Measurements from ENCODE around the gene ARSK.

The ARSK gene

DNA sequence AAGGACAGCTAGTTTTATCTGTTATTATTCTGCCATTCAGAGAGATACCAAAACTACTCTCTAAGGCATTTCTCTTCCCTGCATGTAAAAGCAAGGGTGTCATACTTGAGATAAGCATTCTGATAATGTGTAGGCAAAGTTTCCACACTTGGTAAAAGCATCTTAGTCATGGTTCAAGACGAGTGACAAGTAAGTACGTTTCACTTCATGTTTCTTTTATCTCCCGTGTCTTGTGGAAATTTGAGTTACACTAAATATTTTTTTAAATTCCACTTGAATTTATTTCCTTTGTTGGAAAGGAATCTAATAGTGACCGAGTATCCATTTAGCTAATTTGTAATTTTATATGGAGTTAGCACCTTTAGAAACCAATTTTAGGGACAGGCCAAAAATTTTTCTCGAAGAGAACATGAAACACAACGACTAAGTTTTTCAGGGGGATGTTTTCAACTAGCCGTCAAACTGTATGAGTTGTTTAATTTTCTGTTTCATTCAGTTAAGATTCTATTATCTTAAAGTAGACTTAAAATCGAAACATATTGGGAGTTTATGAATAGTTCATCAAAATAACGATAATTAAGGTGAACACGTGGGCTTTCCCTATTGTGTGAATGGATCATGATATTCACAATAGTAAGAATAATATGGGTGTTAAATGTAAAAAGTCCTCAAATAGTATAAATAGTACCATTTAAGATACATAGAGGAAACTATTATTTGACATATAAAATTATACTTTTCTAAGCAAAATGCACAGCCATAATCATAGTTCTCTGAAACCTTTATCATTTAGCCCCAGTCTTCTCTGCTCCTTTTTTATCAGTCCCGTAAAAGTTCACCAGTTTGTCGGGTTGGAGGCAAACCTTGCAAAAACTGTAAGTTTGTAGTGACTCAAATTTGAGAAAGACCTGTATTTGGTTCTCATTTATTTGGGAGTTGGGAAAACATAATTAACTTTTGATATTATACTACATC is 93.3 kb downstream of the ARSK start:
- H3K4me1 Mint-ChIP-seq, result no peaks in the 10 kb centered on the region
- TF ChIP-seq, protein P1, sequence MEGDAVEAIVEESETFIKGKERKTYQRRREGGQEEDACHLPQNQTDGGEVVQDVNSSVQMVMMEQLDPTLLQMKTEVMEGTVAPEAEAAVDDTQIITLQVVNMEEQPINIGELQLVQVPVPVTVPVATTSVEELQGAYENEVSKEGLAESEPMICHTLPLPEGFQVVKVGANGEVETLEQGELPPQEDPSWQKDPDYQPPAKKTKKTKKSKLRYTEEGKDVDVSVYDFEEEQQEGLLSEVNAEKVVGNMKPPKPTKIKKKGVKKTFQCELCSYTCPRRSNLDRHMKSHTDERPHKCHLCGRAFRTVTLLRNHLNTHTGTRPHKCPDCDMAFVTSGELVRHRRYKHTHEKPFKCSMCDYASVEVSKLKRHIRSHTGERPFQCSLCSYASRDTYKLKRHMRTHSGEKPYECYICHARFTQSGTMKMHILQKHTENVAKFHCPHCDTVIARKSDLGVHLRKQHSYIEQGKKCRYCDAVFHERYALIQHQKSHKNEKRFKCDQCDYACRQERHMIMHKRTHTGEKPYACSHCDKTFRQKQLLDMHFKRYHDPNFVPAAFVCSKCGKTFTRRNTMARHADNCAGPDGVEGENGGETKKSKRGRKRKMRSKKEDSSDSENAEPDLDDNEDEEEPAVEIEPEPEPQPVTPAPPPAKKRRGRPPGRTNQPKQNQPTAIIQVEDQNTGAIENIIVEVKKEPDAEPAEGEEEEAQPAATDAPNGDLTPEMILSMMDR (IDR thresholded peaks at IDR 0.05; ENCODE audit: unreplicated experiment in 3 of 3), result no peak
- no peak overlapping the region for H3K27ac Mint-ChIP-seq
- no peaks in the 10 kb centered on the region for H3K36me3 Mint-ChIP-seq (ENCODE audit: low read depth)
- H3K4me3 Mint-ChIP-seq, result peak overlapping the region in 2 of 3 experiments; percentile 13 to 54
- peaks cover 3% of the 10 kb centered on the region for H3K27me3 Mint-ChIP-seq (ENCODE audit: low read depth)
- H3K9me3 Mint-ChIP-seq, result no peaks in the 10 kb centered on the region

DNA sequence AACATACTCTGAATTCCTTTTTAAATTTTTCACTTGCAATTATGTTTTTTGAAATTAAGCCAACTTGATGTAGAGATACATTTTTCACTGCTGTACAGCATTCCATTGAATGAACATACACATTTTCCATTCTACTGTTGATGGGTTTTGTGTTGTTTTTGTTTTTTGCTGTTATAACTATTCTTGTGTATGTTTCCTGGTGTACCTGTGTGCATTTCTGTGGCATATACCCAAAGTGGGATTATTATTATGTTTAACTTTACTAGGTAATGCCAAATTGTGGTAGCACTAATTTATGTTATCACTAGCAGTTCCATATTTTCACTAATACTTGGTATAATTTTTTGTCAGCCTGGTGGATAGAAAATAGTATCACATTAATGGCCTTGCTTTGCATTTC is 94.4 kb downstream of the ARSK start:
- Mint-ChIP-seq H3K27ac (no peak overlapping the region), H3K4me3 (no peak overlapping the region), H3K36me3 (ENCODE audit: low read depth) (no peaks in the 10 kb centered on the region), H3K27me3 (ENCODE audit: low read depth) (no peaks in the 10 kb centered on the region), H3K9me3 (no peaks in the 10 kb centered on the region), H3K4me1 (no peaks in the 10 kb centered on the region)
- TF ChIP-seq, protein P1 (IDR thresholded peaks at IDR 0.05; ENCODE audit: unreplicated experiment in 3 of 3), result no peak

DNA sequence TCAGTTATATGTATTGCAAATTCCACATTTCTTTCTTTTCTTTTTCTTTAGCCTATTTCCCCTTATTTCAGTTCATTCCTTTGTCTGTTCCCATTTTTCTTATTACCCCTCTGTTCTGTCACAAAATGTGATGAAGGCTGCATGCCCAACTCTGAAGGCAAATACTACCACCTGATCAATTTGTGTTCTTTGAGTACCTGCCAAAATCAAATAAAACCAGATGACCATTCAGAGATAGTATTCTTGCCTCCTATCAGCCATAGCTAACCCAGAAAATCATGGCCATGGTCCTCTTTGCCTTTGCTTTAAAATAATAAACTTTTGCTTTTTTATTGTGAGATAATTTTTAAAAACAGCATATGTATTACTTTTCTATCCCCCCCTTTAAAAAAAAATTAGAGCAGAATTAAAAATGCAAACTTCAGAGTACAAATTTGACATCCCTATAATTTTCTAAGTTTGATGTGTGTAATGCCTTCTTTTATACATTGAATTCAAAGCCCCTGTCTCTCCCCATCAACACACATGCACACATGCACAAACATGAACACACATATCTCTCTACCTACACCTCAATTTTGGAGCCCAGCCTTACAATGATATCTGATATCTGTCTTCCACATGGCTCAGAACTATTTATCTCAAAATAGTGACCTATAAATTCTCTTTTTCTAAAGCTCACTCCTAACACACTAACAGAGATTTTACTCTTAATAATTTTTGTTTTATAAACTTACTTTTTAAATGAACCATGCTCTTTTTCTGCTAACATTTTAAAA is 95.1 kb downstream of the ARSK start:
- no peaks in the 10 kb centered on the region for H3K9me3 Mint-ChIP-seq
- no peaks in the 10 kb centered on the region for H3K4me1 Mint-ChIP-seq
- H3K27ac Mint-ChIP-seq, result no peak overlapping the region
- H3K27me3 Mint-ChIP-seq (ENCODE audit: low read depth), result no peaks in the 10 kb centered on the region
- TF ChIP-seq, protein P1 (IDR thresholded peaks at IDR 0.05; ENCODE audit: unreplicated experiment in 3 of 3), result no peak
- no peaks in the 10 kb centered on the region for H3K36me3 Mint-ChIP-seq (ENCODE audit: low read depth)
- H3K4me3 Mint-ChIP-seq, result peak overlapping the region in 1 of 3 experiments; percentile 41

DNA sequence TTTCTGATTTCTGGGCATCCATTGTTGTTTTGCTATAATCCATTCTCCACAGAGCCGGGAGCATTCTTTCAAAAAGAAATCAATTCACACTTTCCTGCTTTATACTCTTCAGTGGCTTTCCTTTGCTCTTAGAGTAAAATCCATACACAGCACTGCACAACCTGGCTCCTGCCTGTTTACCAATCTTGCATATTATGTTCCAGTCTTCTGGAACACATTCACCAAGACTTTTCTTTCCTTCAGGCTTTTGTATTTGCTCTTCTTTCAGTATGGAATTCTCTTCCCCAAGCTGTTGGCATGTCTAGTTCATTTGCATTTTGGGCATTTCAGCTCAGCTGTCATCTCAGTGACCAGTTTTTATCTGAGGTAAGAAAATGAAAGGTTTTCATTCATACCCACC is 97.9 kb downstream of the ARSK start:
- no peaks in the 10 kb centered on the region for H3K9me3 Mint-ChIP-seq
- TF ChIP-seq, protein P1 (IDR thresholded peaks at IDR 0.05; ENCODE audit: unreplicated experiment in 3 of 3), result no peak
- no peak overlapping the region for H3K4me3 Mint-ChIP-seq

DNA sequence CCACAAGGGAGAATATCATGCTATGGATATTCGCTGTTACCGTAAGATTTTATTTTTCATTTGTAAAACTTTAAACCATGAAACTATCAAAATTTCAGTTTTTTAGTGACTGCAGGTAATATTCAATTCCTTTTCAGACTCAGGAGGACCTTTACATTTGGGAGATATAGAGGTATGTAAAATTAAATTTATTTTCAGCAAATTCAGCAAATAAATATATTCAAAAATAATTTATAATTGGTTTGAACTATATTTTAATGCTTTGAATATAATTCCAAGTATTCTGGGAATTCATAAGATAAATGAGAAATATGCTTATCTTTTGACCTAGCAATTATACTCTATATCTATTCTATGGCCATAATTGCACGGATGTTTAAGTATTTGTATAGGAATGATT is 99.3 kb downstream of the ARSK start:
- Mint-ChIP-seq H3K27ac (no peak overlapping the region), H3K4me3 (no peak overlapping the region), H3K36me3 (ENCODE audit: low read depth) (no peaks in the 10 kb centered on the region), H3K4me1 (no peaks in the 10 kb centered on the region), H3K9me3 (no peaks in the 10 kb centered on the region), H3K27me3 (ENCODE audit: low read depth) (no peaks in the 10 kb centered on the region)
- TF ChIP-seq, protein P1 (IDR thresholded peaks at IDR 0.05; ENCODE audit: unreplicated experiment in 3 of 3), result no peak

More for the DNA sequence above, 97.9 kb downstream of the ARSK start:
- Mint-ChIP-seq H3K27ac (peak overlapping the region in 1 of 3 experiments; percentile 4), H3K27me3 (ENCODE audit: low read depth) (no peaks in the 10 kb centered on the region), H3K36me3 (ENCODE audit: low read depth) (no peaks in the 10 kb centered on the region), H3K4me1 (no peaks in the 10 kb centered on the region)

All from nephron (organoid).